GM18909 (cell line): Measurements from ENCODE around the gene ATP6V1B1.
A peak's percentile ranks its signal among the peaks of the same experiment; 100 is the strongest.

Experiments used
- ATAC-seq: cut with Tn5 transposase; IDR thresholded peaks from one replicate; pipeline ENCODE4 v1.9.1; 2021; ENCODE audit warnings: mild to moderate bottlenecking; ENCODE audit not compliant: unreplicated experiment, poor library complexity

ATP6V1B1 gene

GRCh38 chr2:70962885-70963878, 27.5 kb downstream of the ATP6V1B1 start:
- ATAC-seq, result no peak

- no peak for ATAC-seq
Observed at GRCh38 chr2:70964133-70964532, 28.4 kb downstream of the ATP6V1B1 start.

GRCh38 chr2:70964596-70965386, 29.1 kb downstream of the ATP6V1B1 start:
- peak; percentile 82 for ATAC-seq

- ATAC-seq, result no peak
Observed at GRCh38 chr2:70965506-70965905, 29.8 kb downstream of the ATP6V1B1 start.

- ATAC-seq, result no peak
Observed at GRCh38 chr2:70966681-70967080, 31.0 kb downstream of the ATP6V1B1 start.

- no peak for ATAC-seq
Observed at GRCh38 chr2:70967189-70967588, 31.5 kb downstream of the ATP6V1B1 start.

- ATAC-seq, result no peak
Observed at GRCh38 chr2:70974592-70974991, 38.9 kb downstream of the ATP6V1B1 start.

- no peak for ATAC-seq
Observed at GRCh38 chr2:70975237-70975636, 39.5 kb downstream of the ATP6V1B1 start.

GRCh38 chr2:70977605-70978205, 42.0 kb downstream of the ATP6V1B1 start:
- ATAC-seq, result no peak

GRCh38 chr2:70978341-70979179, 42.9 kb downstream of the ATP6V1B1 start, which contains the start of gene ANKRD53:
TSS of gene ANKRD53 (plus strand) at chr2:70978630. CDS start at chr2:70978646, 16 bp downstream.
- peak; percentile 32 for ATAC-seq

- ATAC-seq, result no peak
Observed at GRCh38 chr2:70979180-70979488, 43.4 kb downstream of the ATP6V1B1 start.

- no peak for ATAC-seq
Observed at GRCh38 chr2:70979626-70980025, 43.9 kb downstream of the ATP6V1B1 start.

GRCh38 chr2:70981421-70981820, 45.7 kb downstream of the ATP6V1B1 start:
- ATAC-seq, result no peak

- no peak for ATAC-seq
Observed at GRCh38 chr2:70981866-70982810, 46.4 kb downstream of the ATP6V1B1 start.

- ATAC-seq, result no peak
Observed at GRCh38 chr2:70982971-70983370, 47.3 kb downstream of the ATP6V1B1 start.

- no peak for ATAC-seq
Observed at GRCh38 chr2:70983506-70984227, 48.0 kb downstream of the ATP6V1B1 start.

GRCh38 chr2:70984228-70984575, 48.5 kb downstream of the ATP6V1B1 start:
- no peak for ATAC-seq

GRCh38 chr2:70984576-70985282, 49.0 kb downstream of the ATP6V1B1 start:
- peak; percentile 96 for ATAC-seq
